ENCODE measurements around the gene RAB7A. TPM values are rescaled to one million over a fixed set of nuclear protein-coding genes. Genes with fewer than 3 reads are reported as not detected.

RAB7A gene
- total RNA-seq, 1 experiment from 2014 or later, result 258 TPM

GRCh38 chr3:128801779-128802380 is 75.9 kb downstream of the RAB7A start:
- Histone ChIP-seq H3K9me3 (ENCODE audit: low read depth, low read length, poor library complexity, severe bottlenecking) (no peaks in the 10 kb centered on the region), H3K27ac (ENCODE audit: low read depth, low read length, poor library complexity, severe bottlenecking) (no peak overlapping the region), H3K4me3 (ENCODE audit: low read depth, low read length, poor library complexity, severe bottlenecking) (no peak overlapping the region), H3K4me1 (ENCODE audit: insufficient read depth, low read length, poor library complexity, severe bottlenecking) (no peaks in the 10 kb centered on the region), H3K27me3 (replicated peaks; ENCODE audit: insufficient read depth, low read depth, low read length, poor library complexity) (no peaks in the 10 kb centered on the region), H3K36me3 (ENCODE audit: insufficient read depth, low read length, poor library complexity, severe bottlenecking) (peaks cover 44% of the 10 kb centered on the region)
- ChIA-PET CTCF (no interaction called here), POLR2A (ENCODE audit: low non-redundant PET) (no interaction called here)
- intact Hi-C loops (cut with micrococcal nuclease; ENCODE audit: unreplicated experiment), result no loop called here
- BruUV-seq (replicated peaks), result no TSS peak
- no peak for TF ChIP-seq CTCF (conservative IDR thresholded peaks at IDR 0.05; ENCODE audit: low read depth, low read length)
- TF ChIP-seq EZH2 (IDR thresholded peaks at IDR 0.05; ENCODE audit: borderline replicate concordance, low read depth, low read length, poor library complexity, severe bottlenecking), result no peak
- no peak for DNase-seq (ENCODE audit: low spot score)

GRCh38 chr3:128803307-128803706 is 77.3 kb downstream of the RAB7A start:
- H3K27me3 ChIP-seq (replicated peaks; ENCODE audit: insufficient read depth, low read depth, low read length, poor library complexity), result no peaks in the 10 kb centered on the region
- BruUV-seq (replicated peaks), result no TSS peak
- intact Hi-C loops (cut with micrococcal nuclease; ENCODE audit: unreplicated experiment), result no loop called here
- no peak overlapping the region for H3K4me3 ChIP-seq (ENCODE audit: low read depth, low read length, poor library complexity, severe bottlenecking)
- H3K36me3 ChIP-seq (ENCODE audit: insufficient read depth, low read length, poor library complexity, severe bottlenecking), result peaks cover 39% of the 10 kb centered on the region
- ChIA-PET POLR2A (ENCODE audit: low non-redundant PET) (no interaction called here), CTCF (no interaction called here)
- H3K9me3 ChIP-seq (ENCODE audit: low read depth, low read length, poor library complexity, severe bottlenecking), result no peaks in the 10 kb centered on the region
- TF ChIP-seq EZH2 (IDR thresholded peaks at IDR 0.05; ENCODE audit: borderline replicate concordance, low read depth, low read length, poor library complexity, severe bottlenecking), result no peak
- TF ChIP-seq CTCF (conservative IDR thresholded peaks at IDR 0.05; ENCODE audit: low read depth, low read length), result no peak
- no peaks in the 10 kb centered on the region for H3K4me1 ChIP-seq (ENCODE audit: insufficient read depth, low read length, poor library complexity, severe bottlenecking)
- DNase-seq (ENCODE audit: low spot score), result no peak
- H3K27ac ChIP-seq (ENCODE audit: low read depth, low read length, poor library complexity, severe bottlenecking), result no peak overlapping the region

GRCh38 chr3:128804017-128804810 is 78.2 kb downstream of the RAB7A start:
- peaks cover 35% of the 10 kb centered on the region for H3K36me3 ChIP-seq (ENCODE audit: insufficient read depth, low read length, poor library complexity, severe bottlenecking)
- ChIA-PET POLR2A (ENCODE audit: low non-redundant PET) (no interaction called here), CTCF (interaction anchor here (0.6 to 0.9 kb wide), 2 partner anchors 95 to 124 kb away, joined by 3 to 5 read pairs; no protein-coding TSS in a partner anchor)
- intact Hi-C loops (cut with micrococcal nuclease; ENCODE audit: unreplicated experiment), result no loop called here
- H3K9me3 ChIP-seq (ENCODE audit: low read depth, low read length, poor library complexity, severe bottlenecking), result no peaks in the 10 kb centered on the region
- H3K27ac ChIP-seq (ENCODE audit: low read depth, low read length, poor library complexity, severe bottlenecking), result no peak overlapping the region
- no peak for TF ChIP-seq EZH2 (IDR thresholded peaks at IDR 0.05; ENCODE audit: borderline replicate concordance, low read depth, low read length, poor library complexity, severe bottlenecking)
- TF ChIP-seq CTCF (conservative IDR thresholded peaks at IDR 0.05; ENCODE audit: low read depth, low read length), result no peak
- no TSS peak for BruUV-seq (replicated peaks)
- no peaks in the 10 kb centered on the region for H3K4me1 ChIP-seq (ENCODE audit: insufficient read depth, low read length, poor library complexity, severe bottlenecking)
- no peak overlapping the region for H3K4me3 ChIP-seq (ENCODE audit: low read depth, low read length, poor library complexity, severe bottlenecking)
- H3K27me3 ChIP-seq (replicated peaks; ENCODE audit: insufficient read depth, low read depth, low read length, poor library complexity), result no peaks in the 10 kb centered on the region
- DNase-seq (ENCODE audit: low spot score), result peak; percentile 67
